KMS-11 (cell line): ENCODE data around the gene FAM117A.

Experiments
- H2AFZ ChIP-seq: fragments of 200-600 bp; sonication (generic); 2 replicates; pipeline ENCODE4 v1.6.1; 2016; ENCODE audit warnings: antibody characterized with exemption, mixed run types, low read depth
- H3K27ac ChIP-seq: fragments of 200-600 bp; sonication (generic); 2 replicates; pipeline ENCODE4 v1.6.1; 2016; ENCODE audit warnings: mild to moderate bottlenecking, mixed run types
- H3K27me3 ChIP-seq: fragments of 200-600 bp; sonication (generic); 2 replicates; pipeline ENCODE4 v1.6.1; 2017; ENCODE audit warnings: mild to moderate bottlenecking, low read depth, mixed run types, moderate library complexity; ENCODE audit not compliant: insufficient read depth
- H3K36me3 ChIP-seq: fragments of 200-600 bp; sonication (generic); 2 replicates; pipeline ENCODE4 v1.6.1; 2017; ENCODE audit warnings: mild to moderate bottlenecking, mixed run types; ENCODE audit not compliant: insufficient read depth
- H3K4me1 ChIP-seq: fragments of 200-600 bp; sonication (generic); 2 replicates; pipeline ENCODE4 v1.6.1; 2016; ENCODE audit warnings: mild to moderate bottlenecking, low read depth, mixed run types; ENCODE audit not compliant: poor library complexity, severe bottlenecking
- H3K4me2 ChIP-seq: fragments of 200-600 bp; sonication (generic); 2 replicates; pipeline ENCODE4 v1.7.0; 2016; ENCODE audit warnings: mild to moderate bottlenecking, mixed run types
- H3K4me3 ChIP-seq: fragments of 200-600 bp; sonication (generic); IDR thresholded peaks from 2 replicates; pipeline ENCODE4 v1.6.1; 2017; ENCODE audit warnings: low read depth, low read length, mixed read lengths; ENCODE audit not compliant: insufficient read depth
- H3K79me2 ChIP-seq: fragments of 200-600 bp; sonication (generic); 2 replicates; pipeline ENCODE4 v1.6.1; 2016; ENCODE audit warnings: low read depth, mixed run types; ENCODE audit not compliant: insufficient read depth
- H3K9ac ChIP-seq: fragments of 200-600 bp; sonication (generic); 2 replicates; pipeline ENCODE4 v1.6.1; 2016; ENCODE audit warnings: mild to moderate bottlenecking, mixed run types
- H4K20me1 ChIP-seq: fragments of 200-600 bp; sonication (generic); 2 replicates; pipeline ENCODE4 v1.6.1; 2016; ENCODE audit warnings: mild to moderate bottlenecking, mixed run types; ENCODE audit not compliant: insufficient read depth
- TF ChIP-seq, protein P1 (sequence below): fragments of 200-600 bp; sonication (generic); conservative IDR thresholded peaks from 2 replicates; pipeline ENCODE4 v1.6.1; 2017; ENCODE audit warnings: low read depth, mild to moderate bottlenecking, antibody characterized with exemption, low read length, moderate library complexity, mixed read lengths

Gene FAM117A

DNA sequence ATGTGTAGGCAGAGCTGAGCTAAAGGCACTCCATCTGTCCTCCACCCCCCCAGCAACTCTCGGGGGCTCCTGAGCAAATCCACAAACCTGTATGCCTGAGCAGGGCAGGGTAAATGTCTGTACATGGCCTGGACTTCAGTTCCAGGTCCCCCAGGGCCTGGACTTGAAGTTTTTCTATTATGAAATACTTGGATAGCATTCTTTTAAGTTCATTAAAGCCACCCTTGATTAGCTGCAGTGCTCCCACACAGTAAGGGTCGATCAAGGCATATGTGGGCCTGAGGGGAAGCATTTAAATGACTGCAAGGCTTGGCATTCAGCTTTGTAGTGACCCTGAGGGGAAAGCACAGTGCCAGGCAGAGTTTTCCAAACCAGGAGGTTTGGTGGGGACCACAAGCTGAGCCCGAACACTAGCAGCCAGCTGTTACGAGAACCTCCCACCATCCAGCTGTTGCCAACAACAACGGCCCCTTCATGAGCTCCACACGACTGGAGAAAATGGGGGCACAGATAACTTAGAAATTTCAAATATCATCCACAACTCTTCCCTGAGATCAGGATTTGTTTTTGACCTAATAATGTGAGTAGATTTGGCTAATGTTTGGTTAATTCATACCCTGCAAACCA, 6.7 kb downstream of the FAM117A start:
- Histone ChIP-seq H3K4me3 (no peak overlapping the region), H3K79me2 (peaks cover 98% of the 10 kb centered on the region), H3K9ac (no peak overlapping the region), H2AFZ (no peak overlapping the region), H3K27me3 (no peaks in the 10 kb centered on the region), H3K4me1 (peaks cover 95% of the 10 kb centered on the region), H3K4me2 (no peak overlapping the region; the same call in 1 of the 2 replicates), H4K20me1 (peaks cover 4% of the 10 kb centered on the region; the same call in 1 of the 2 replicates), H3K36me3 (no peaks in the 10 kb centered on the region), H3K27ac (no peak overlapping the region)
- TF ChIP-seq, protein P1, sequence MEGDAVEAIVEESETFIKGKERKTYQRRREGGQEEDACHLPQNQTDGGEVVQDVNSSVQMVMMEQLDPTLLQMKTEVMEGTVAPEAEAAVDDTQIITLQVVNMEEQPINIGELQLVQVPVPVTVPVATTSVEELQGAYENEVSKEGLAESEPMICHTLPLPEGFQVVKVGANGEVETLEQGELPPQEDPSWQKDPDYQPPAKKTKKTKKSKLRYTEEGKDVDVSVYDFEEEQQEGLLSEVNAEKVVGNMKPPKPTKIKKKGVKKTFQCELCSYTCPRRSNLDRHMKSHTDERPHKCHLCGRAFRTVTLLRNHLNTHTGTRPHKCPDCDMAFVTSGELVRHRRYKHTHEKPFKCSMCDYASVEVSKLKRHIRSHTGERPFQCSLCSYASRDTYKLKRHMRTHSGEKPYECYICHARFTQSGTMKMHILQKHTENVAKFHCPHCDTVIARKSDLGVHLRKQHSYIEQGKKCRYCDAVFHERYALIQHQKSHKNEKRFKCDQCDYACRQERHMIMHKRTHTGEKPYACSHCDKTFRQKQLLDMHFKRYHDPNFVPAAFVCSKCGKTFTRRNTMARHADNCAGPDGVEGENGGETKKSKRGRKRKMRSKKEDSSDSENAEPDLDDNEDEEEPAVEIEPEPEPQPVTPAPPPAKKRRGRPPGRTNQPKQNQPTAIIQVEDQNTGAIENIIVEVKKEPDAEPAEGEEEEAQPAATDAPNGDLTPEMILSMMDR = no peak

GRCh38 chr17:49756323-49757150, 7.4 kb downstream of the FAM117A start:
- Histone ChIP-seq H3K27me3 (no peaks in the 10 kb centered on the region), H3K4me1 (peaks cover 95% of the 10 kb centered on the region), H3K36me3 (no peaks in the 10 kb centered on the region), H3K79me2 (peaks cover 98% of the 10 kb centered on the region), H3K9ac (no peak overlapping the region), H3K4me3 (no peak overlapping the region), H4K20me1 (peaks cover 4% of the 10 kb centered on the region; the same call in 1 of the 2 replicates), H3K4me2 (no peak overlapping the region; the same call in 1 of the 2 replicates), H2AFZ (no peak overlapping the region), H3K27ac (no peak overlapping the region)
- TF ChIP-seq, protein P1 = no peak

DNA sequence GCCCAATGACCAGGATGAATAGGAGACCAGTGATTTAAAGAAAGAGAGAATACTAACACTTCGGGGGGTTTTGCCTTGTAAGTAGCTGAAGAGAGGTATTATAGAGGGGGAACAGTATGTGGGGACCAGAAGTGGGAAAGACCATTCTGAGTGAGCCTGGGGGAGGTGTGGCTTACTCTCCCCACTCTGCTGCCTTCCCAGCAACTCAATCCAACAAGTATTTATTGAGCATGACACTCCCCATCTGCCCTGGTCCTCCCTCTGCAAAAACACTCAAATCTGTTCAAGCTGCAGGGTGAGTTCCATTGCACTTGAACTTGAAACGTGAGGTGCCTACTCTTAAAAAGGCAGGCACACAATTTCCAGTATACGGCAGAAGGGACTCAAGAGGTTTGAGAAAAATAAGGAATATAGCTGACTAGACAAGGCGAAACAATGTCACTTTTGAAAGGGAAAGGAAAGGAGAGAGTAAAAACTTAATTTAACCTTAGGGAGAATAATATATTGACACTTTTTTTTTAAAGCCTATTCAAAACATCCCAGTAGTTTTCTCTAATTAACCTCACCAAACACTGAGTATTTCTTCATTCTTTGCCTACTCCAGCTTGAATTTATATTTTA, 8.2 kb downstream of the FAM117A start:
- peaks cover 98% of the 10 kb centered on the region for H3K79me2 ChIP-seq
- H3K36me3 ChIP-seq = no peaks in the 10 kb centered on the region
- H3K4me2 ChIP-seq = peak overlapping the region; percentile 1; the same call in 1 of the 2 replicates
- TF ChIP-seq, protein P1 = no peak
- no peaks in the 10 kb centered on the region for H3K27me3 ChIP-seq
- no peak overlapping the region for H3K4me3 ChIP-seq
- H3K4me1 ChIP-seq = peaks cover 95% of the 10 kb centered on the region
- no peak overlapping the region for H3K27ac ChIP-seq
- no peak overlapping the region for H2AFZ ChIP-seq
- H3K9ac ChIP-seq = no peak overlapping the region
- H4K20me1 ChIP-seq = no peaks in the 10 kb centered on the region; the same call in 1 of the 2 replicates

- H4K20me1 ChIP-seq = no peaks in the 10 kb centered on the region
- no peaks in the 10 kb centered on the region for H3K27me3 ChIP-seq
- H3K36me3 ChIP-seq = no peaks in the 10 kb centered on the region
- H3K79me2 ChIP-seq = peaks cover 93% of the 10 kb centered on the region
- H3K4me1 ChIP-seq = peaks cover 95% of the 10 kb centered on the region
- no peak overlapping the region for H3K4me3 ChIP-seq
- H3K27ac ChIP-seq = no peak overlapping the region
- no peak overlapping the region for H3K9ac ChIP-seq
- no peak overlapping the region for H2AFZ ChIP-seq
- H3K4me2 ChIP-seq = no peak overlapping the region; the same call in 1 of the 2 replicates
- TF ChIP-seq, protein P1 = no peak
Measured at GRCh38 chr17:49753959-49754391, 10.0 kb downstream of the FAM117A start.
